Astrocyte (in vitro differentiated cells and primary cell): ENCODE results near the gene TGIF1. TPM values are rescaled to one million over a fixed set of nuclear protein-coding genes. Genes with fewer than 3 reads are reported as not detected.

ENCODE experiments used
- DNase-seq: peaks from one replicate; pipeline ENCODE4 v3.0.0-alpha.2; 2010; ENCODE audit warnings: low read depth
- FAIRE-seq: peaks from 2 replicates; lab custom pipeline; 2011; peaks lifted over from hg19 to GRCh38; lab: Jason Lieb, UNC
- H2AFZ ChIP-seq: 2 replicates; pipeline ENCODE4 v1.6.0; 2012; ENCODE audit warnings: low read depth, low read length, inconsistent platforms
- H3K27ac ChIP-seq: 2 replicates; pipeline ENCODE4 v1.5.1; 2011; ENCODE audit warnings: low read depth, low read length, inconsistent platforms
- H3K27me3 ChIP-seq: 2 replicates; pipeline ENCODE4 v1.6.0; 2011; ENCODE audit warnings: low read length, inconsistent platforms; ENCODE audit not compliant: insufficient read depth
- H3K36me3 ChIP-seq: 2 replicates; pipeline ENCODE4 v1.5.1; 2011; ENCODE audit warnings: low read length, inconsistent platforms; ENCODE audit not compliant: insufficient read depth
- H3K4me1 ChIP-seq: 2 replicates; pipeline ENCODE4 v1.5.1; 2011; ENCODE audit warnings: low read length, inconsistent platforms; ENCODE audit not compliant: insufficient read depth
- H3K4me2 ChIP-seq: 2 replicates; pipeline ENCODE4 v1.6.0; 2012; ENCODE audit warnings: low read length, inconsistent platforms
- H3K4me3 ChIP-seq: 2 replicates; pipeline ENCODE4 v1.5.1; 2011; ENCODE audit warnings: low read depth, mild to moderate bottlenecking, low read length, inconsistent platforms; ENCODE audit not compliant: insufficient read depth
- H3K79me2 ChIP-seq: 2 replicates; pipeline ENCODE4 v1.6.0; 2012; ENCODE audit warnings: mild to moderate bottlenecking, low read length, inconsistent platforms; ENCODE audit not compliant: insufficient read depth
- H3K9ac ChIP-seq: 2 replicates; pipeline ENCODE4 v1.6.0; 2012; ENCODE audit warnings: mild to moderate bottlenecking, low read length, inconsistent platforms
- H3K9me3 ChIP-seq: 2 replicates; pipeline ENCODE4 v1.5.1; 2012; ENCODE audit warnings: low read depth, mild to moderate bottlenecking, low read length, inconsistent platforms; ENCODE audit not compliant: insufficient read depth
- H4K20me1 ChIP-seq: 2 replicates; pipeline ENCODE4 v1.6.0; 2012; ENCODE audit warnings: low read length, inconsistent platforms; ENCODE audit not compliant: insufficient read depth
- H3K27ac Mint-ChIP-seq: one replicate; pipeline ENCODE4 v1.8.0; 2021; ENCODE audit warnings: mild to moderate bottlenecking, mixed read lengths; ENCODE audit not compliant: unreplicated experiment
- H3K27me3 Mint-ChIP-seq: one replicate; pipeline ENCODE4 v1.8.0; 2021; ENCODE audit warnings: low read depth, mixed read lengths; ENCODE audit not compliant: unreplicated experiment
- H3K36me3 Mint-ChIP-seq: one replicate; pipeline ENCODE4 v1.8.0; 2021; ENCODE audit warnings: low read depth, mixed read lengths; ENCODE audit not compliant: unreplicated experiment
- H3K4me1 Mint-ChIP-seq: one replicate; pipeline ENCODE4 v1.8.0; 2021; ENCODE audit warnings: low read depth, mixed read lengths; ENCODE audit not compliant: unreplicated experiment
- H3K4me3 Mint-ChIP-seq: one replicate; pipeline ENCODE4 v1.8.0; 2021; ENCODE audit warnings: mild to moderate bottlenecking, moderate library complexity, mixed read lengths; ENCODE audit not compliant: unreplicated experiment
- H3K9me3 Mint-ChIP-seq: one replicate; pipeline ENCODE4 v1.8.0; 2021; ENCODE audit warnings: mild to moderate bottlenecking, mixed read lengths; ENCODE audit not compliant: unreplicated experiment
- CTCF ChIP-seq: IDR thresholded peaks from 2 replicates; pipeline ENCODE4 v1.5.1; 2011; ENCODE audit warnings: low read depth, mild to moderate bottlenecking, inconsistent platforms, low read length, moderate library complexity; ENCODE audit not compliant: insufficient read depth
- EZH2 ChIP-seq: IDR thresholded peaks from 2 replicates; pipeline ENCODE4 v1.6.1; 2012; ENCODE audit warnings: mild to moderate bottlenecking, low read length, inconsistent platforms; ENCODE audit not compliant: insufficient read depth
- total RNA-seq: library from RNA; stranded (reverse); gene quantifications from 2 replicates; pipeline ENCODE4 v1.2.1, GENCODE V29; 2021

Gene TGIF1
- total RNA-seq, 1 donor from 2014 or later, result 128 TPM

DNA sequence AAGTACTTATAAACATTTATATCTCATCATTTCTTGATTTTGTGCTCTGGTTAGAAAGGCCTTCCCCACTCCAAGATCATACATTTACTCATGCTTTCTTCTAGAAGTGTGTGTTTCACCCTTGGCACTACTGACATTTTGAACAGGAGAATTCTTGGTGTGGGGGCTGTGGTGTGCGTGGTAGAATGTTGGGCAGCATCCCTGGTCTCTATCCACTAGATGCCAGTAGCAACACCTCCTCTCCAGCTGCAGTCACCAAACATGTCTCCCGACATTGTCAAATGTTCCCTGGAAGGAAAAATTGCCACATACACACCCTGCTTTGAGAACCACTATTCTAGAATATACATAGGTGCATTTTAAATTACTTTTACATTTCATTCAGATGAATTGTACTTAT is 8.7 kb upstream of the TGIF1 start:
- Histone ChIP-seq H3K4me2 (no peak overlapping the region), H3K36me3 (no peaks in the 10 kb centered on the region), H3K9me3 (no peaks in the 10 kb centered on the region), H3K27ac (no peak overlapping the region), H3K4me1 (no peaks in the 10 kb centered on the region), H3K27me3 (no peaks in the 10 kb centered on the region), H3K79me2 (no peaks in the 10 kb centered on the region), H3K4me3 (no peak overlapping the region), H4K20me1 (no peaks in the 10 kb centered on the region), H3K9ac (no peak overlapping the region), H2AFZ (no peak overlapping the region)
- no peaks in the 10 kb centered on the region for H3K36me3 Mint-ChIP-seq
- H3K27me3 Mint-ChIP-seq, result no peaks in the 10 kb centered on the region
- no peaks in the 10 kb centered on the region for H3K9me3 Mint-ChIP-seq
- no peak overlapping the region for H3K4me3 Mint-ChIP-seq
- peak; percentile 14 for TF ChIP-seq CTCF
- TF ChIP-seq EZH2, result no peak
- DNase-seq (no peak), FAIRE-seq (no peak)
- no peak overlapping the region for H3K27ac Mint-ChIP-seq
- H3K4me1 Mint-ChIP-seq, result peaks cover 4% of the 10 kb centered on the region

DNA sequence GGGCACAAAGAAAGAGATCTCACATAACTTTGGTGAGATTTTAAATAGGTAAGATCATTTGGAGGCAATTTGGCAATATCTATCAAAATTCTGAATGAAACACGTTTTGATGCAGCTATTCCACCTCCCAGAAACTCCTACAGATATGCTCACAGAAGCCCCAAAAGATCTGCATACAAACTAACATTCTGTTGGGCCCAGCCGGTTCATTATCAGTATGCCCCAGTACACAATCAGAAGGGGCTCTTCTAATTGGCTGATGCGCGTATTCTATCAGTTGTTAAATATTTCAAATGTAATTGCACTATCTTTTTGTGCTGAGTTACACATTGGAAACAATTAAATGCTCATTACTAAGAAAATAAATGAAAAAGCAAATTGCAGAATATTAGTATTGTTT is 7.1 kb upstream of the TGIF1 start:
- Histone ChIP-seq H3K4me2 (no peak overlapping the region), H3K4me1 (peaks cover 14% of the 10 kb centered on the region), H2AFZ (no peak overlapping the region), H3K79me2 (no peaks in the 10 kb centered on the region), H3K9me3 (no peaks in the 10 kb centered on the region), H4K20me1 (no peaks in the 10 kb centered on the region), H3K27ac (no peak overlapping the region), H3K4me3 (no peak overlapping the region), H3K9ac (no peak overlapping the region), H3K36me3 (no peaks in the 10 kb centered on the region), H3K27me3 (no peaks in the 10 kb centered on the region)
- DNase-seq (no peak), FAIRE-seq (no peak)
- Mint-ChIP-seq H3K4me1 (peaks cover 14% of the 10 kb centered on the region), H3K4me3 (no peak overlapping the region), H3K36me3 (no peaks in the 10 kb centered on the region), H3K27ac (no peak overlapping the region), H3K9me3 (no peaks in the 10 kb centered on the region), H3K27me3 (no peaks in the 10 kb centered on the region)
- TF ChIP-seq EZH2 (no peak), CTCF (no peak)

GRCh38 chr18:3444296-3444695 is 5.7 kb upstream of the TGIF1 start:
- Histone ChIP-seq H3K79me2 (no peaks in the 10 kb centered on the region), H3K4me2 (no peak overlapping the region), H3K27ac (no peak overlapping the region), H3K4me3 (no peak overlapping the region), H2AFZ (no peak overlapping the region), H3K36me3 (no peaks in the 10 kb centered on the region), H3K27me3 (no peaks in the 10 kb centered on the region), H3K9me3 (no peaks in the 10 kb centered on the region), H4K20me1 (no peaks in the 10 kb centered on the region), H3K9ac (no peak overlapping the region), H3K4me1 (peaks cover 14% of the 10 kb centered on the region)
- DNase-seq, result no peak
- Mint-ChIP-seq H3K27me3 (no peaks in the 10 kb centered on the region), H3K4me3 (no peak overlapping the region), H3K27ac (no peak overlapping the region), H3K9me3 (no peaks in the 10 kb centered on the region), H3K36me3 (no peaks in the 10 kb centered on the region), H3K4me1 (peaks cover 14% of the 10 kb centered on the region)
- no peak for TF ChIP-seq EZH2
- no peak for TF ChIP-seq CTCF
- FAIRE-seq, result no peak
